Activated T-helper 1 cell treated with anti-CD3 and anti-CD28 coated beads, Interleukin-2, amount 50 U/mL, for 16 hours (primary cell): Measurements from ENCODE around the gene ZBTB16.

Experiments
- DNase-seq, 2 donors: peaks; one replicate each; pipeline ENCODE4 v3.0.0-alpha.2; 2020; ENCODE audit warnings: low read depth in 1 of 2, low spot score in 1 of 2

Gene ZBTB16

GRCh38 chr11:114164546-114164945 is 105.0 kb downstream of the ZBTB16 start:
- no peak for DNase-seq

- no peak for DNase-seq
Observed at GRCh38 chr11:114165326-114166230, 106.1 kb downstream of the ZBTB16 start.

GRCh38 chr11:114166362-114166761 is 106.9 kb downstream of the ZBTB16 start:
- no peak for DNase-seq

GRCh38 chr11:114166897-114167323 is 107.4 kb downstream of the ZBTB16 start:
- no peak for DNase-seq

GRCh38 chr11:114167355-114167754 is 107.8 kb downstream of the ZBTB16 start:
- no peak for DNase-seq

GRCh38 chr11:114167771-114168448 is 108.4 kb downstream of the ZBTB16 start:
- no peak for DNase-seq

GRCh38 chr11:114168691-114169090 is 109.2 kb downstream of the ZBTB16 start:
- DNase-seq: no peak

GRCh38 chr11:114169321-114169749 is 109.8 kb downstream of the ZBTB16 start:
- DNase-seq: no peak

- no peak for DNase-seq
Observed at GRCh38 chr11:114169821-114170220, 110.3 kb downstream of the ZBTB16 start.

- no peak for DNase-seq
Observed at GRCh38 chr11:114170226-114170625, 110.7 kb downstream of the ZBTB16 start.

GRCh38 chr11:114171257-114172054 is 111.9 kb downstream of the ZBTB16 start:
- no peak for DNase-seq

- DNase-seq: no peak
Observed at GRCh38 chr11:114172055-114172861, 112.7 kb downstream of the ZBTB16 start.

GRCh38 chr11:114172871-114173444 is 113.4 kb downstream of the ZBTB16 start:
- DNase-seq: no peak

GRCh38 chr11:114173843-114174242 is 114.3 kb downstream of the ZBTB16 start:
- DNase-seq: no peak

GRCh38 chr11:114174712-114175495 is 115.4 kb downstream of the ZBTB16 start:
- no peak for DNase-seq

- no peak for DNase-seq
Observed at GRCh38 chr11:114175706-114176105, 116.2 kb downstream of the ZBTB16 start.

GRCh38 chr11:114176321-114176720 is 116.8 kb downstream of the ZBTB16 start:
- no peak for DNase-seq

- no peak for DNase-seq
Observed at GRCh38 chr11:114178656-114179055, 119.1 kb downstream of the ZBTB16 start.

- no peak for DNase-seq
Observed at GRCh38 chr11:114179234-114179941, 119.9 kb downstream of the ZBTB16 start.
